Tibial nerve (tissue), 4 donors: Measurements from ENCODE around the gene LMLN. TPM values are rescaled to one million over a fixed set of nuclear protein-coding genes. Genes with fewer than 3 reads are reported as not detected.

Experiments used
- DNase-seq, 2 donors: peaks; one replicate each; pipeline ENCODE4 v3.0.0-alpha.2; 2019; ENCODE audit warnings: low spot score in 2 of 2
- H3K27ac ChIP-seq, 4 donors: fragments of 200-600 bp; sonication (generic) in 3 of 4; one replicate each; pipeline ENCODE4 v1.5.1; 2017 to 2019; ENCODE audit warnings: mild to moderate bottlenecking in 1 of 4
- H3K27me3 ChIP-seq, 2 donors: fragments of 200-600 bp; sonication (generic) in 1 of 2; one replicate each; pipeline versions ENCODE4 v1.5.1 to v1.6.0; 2017 to 2019
- H3K36me3 ChIP-seq, 3 donors: fragments of 200-600 bp; sonication (generic); one replicate each; pipeline ENCODE4 v1.5.1; 2018 to 2019
- H3K4me1 ChIP-seq, 4 donors: fragments of 200-600 bp; sonication (generic) in 3 of 4; one replicate each; pipeline ENCODE4 v1.5.1; 2017 to 2019
- H3K4me3 ChIP-seq, 4 donors: fragments of 200-600 bp; sonication (generic) in 3 of 4; one replicate each; pipeline ENCODE4 v1.5.1; 2017 to 2019; ENCODE audit warnings: mild to moderate bottlenecking in 1 of 4, moderate library complexity in 1 of 4
- H3K9me3 ChIP-seq, 4 donors: fragments of 200-600 bp; sonication (generic) in 3 of 4; one replicate each; pipeline ENCODE4 v1.5.1; 2017 to 2019
- EP300 ChIP-seq, 2 donors: sonication (generic); formaldehyde crosslinking; IDR thresholded peaks; one replicate each; pipeline ENCODE4 v1.6.1; 2017; ENCODE audit warnings: antibody characterized with exemption in 2 of 2, mild to moderate bottlenecking in 1 of 2
- POLR2A ChIP-seq, 2 donors: fragments of 450-650 bp; IDR thresholded peaks; one replicate each; pipeline ENCODE4 v1.6.1; 2017; ENCODE audit warnings: antibody characterized with exemption in 2 of 2, mild to moderate bottlenecking in 2 of 2, moderate library complexity in 2 of 2
- WGBS, 2 donors: methylation state at CpG; one replicate each; pipeline ENCODE4 v1.1.5; 2018; 5-methylcytosine and 5-hydroxymethylcytosine counted together
- small RNA-seq: library from RNA; depleted of rRNA; stranded (forward); fragments of <200 nt; gene quantifications from one replicate; pipeline ENCODE3, GENCODE V24; 2016
- total RNA-seq, 4 donors: library from RNA; depleted of rRNA; stranded (reverse); fragments of >200 nt; gene quantifications; one replicate each; pipeline ENCODE4 v1.1.0, GENCODE V29; 2016
- TF ChIP-seq, protein P1 (sequence below), 5 experiments: fragments of 200-600 bp in 3 of 5; fragments of 450-650 bp in 2 of 5; sonication (generic) in 3 of 5; IDR thresholded peaks; one replicate each; pipeline ENCODE4 v1.5.1; 2016 to 2019; ENCODE audit warnings: antibody characterized with exemption in 5 of 5, mild to moderate bottlenecking in 3 of 5, moderate library complexity in 2 of 5

LMLN gene
- total RNA-seq, 4 donors from 2014 or later, result 5.7 to 9.0 (median 7.1) TPM

GRCh38 chr3:198090795-198091332 is 130.8 kb downstream of the LMLN start:
- H3K27ac ChIP-seq, result no peak overlapping the region
- no peak for DNase-seq
- H3K27me3 ChIP-seq, result peaks cover 0 to 69% of the 10 kb centered on the region in 2 donors
- TF ChIP-seq, protein P1, sequence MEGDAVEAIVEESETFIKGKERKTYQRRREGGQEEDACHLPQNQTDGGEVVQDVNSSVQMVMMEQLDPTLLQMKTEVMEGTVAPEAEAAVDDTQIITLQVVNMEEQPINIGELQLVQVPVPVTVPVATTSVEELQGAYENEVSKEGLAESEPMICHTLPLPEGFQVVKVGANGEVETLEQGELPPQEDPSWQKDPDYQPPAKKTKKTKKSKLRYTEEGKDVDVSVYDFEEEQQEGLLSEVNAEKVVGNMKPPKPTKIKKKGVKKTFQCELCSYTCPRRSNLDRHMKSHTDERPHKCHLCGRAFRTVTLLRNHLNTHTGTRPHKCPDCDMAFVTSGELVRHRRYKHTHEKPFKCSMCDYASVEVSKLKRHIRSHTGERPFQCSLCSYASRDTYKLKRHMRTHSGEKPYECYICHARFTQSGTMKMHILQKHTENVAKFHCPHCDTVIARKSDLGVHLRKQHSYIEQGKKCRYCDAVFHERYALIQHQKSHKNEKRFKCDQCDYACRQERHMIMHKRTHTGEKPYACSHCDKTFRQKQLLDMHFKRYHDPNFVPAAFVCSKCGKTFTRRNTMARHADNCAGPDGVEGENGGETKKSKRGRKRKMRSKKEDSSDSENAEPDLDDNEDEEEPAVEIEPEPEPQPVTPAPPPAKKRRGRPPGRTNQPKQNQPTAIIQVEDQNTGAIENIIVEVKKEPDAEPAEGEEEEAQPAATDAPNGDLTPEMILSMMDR (IDR thresholded peaks at IDR 0.05), result no peak
- no peak for TF ChIP-seq POLR2A (IDR thresholded peaks at IDR 0.05)
- no peak for TF ChIP-seq EP300 (IDR thresholded peaks at IDR 0.05)
- H3K36me3 ChIP-seq, result no peaks in the 10 kb centered on the region
- no peaks in the 10 kb centered on the region for H3K9me3 ChIP-seq
- no peaks in the 10 kb centered on the region for H3K4me1 ChIP-seq
- H3K4me3 ChIP-seq, result no peak overlapping the region

GRCh38 chr3:198092276-198092675 is 132.3 kb downstream of the LMLN start:
- TF ChIP-seq, protein P1 (IDR thresholded peaks at IDR 0.05), result no peak
- TF ChIP-seq POLR2A (IDR thresholded peaks at IDR 0.05) (no peak), EP300 (IDR thresholded peaks at IDR 0.05) (no peak)
- H3K27me3 ChIP-seq, result peaks cover 0 to 64% of the 10 kb centered on the region in 2 donors

DNA sequence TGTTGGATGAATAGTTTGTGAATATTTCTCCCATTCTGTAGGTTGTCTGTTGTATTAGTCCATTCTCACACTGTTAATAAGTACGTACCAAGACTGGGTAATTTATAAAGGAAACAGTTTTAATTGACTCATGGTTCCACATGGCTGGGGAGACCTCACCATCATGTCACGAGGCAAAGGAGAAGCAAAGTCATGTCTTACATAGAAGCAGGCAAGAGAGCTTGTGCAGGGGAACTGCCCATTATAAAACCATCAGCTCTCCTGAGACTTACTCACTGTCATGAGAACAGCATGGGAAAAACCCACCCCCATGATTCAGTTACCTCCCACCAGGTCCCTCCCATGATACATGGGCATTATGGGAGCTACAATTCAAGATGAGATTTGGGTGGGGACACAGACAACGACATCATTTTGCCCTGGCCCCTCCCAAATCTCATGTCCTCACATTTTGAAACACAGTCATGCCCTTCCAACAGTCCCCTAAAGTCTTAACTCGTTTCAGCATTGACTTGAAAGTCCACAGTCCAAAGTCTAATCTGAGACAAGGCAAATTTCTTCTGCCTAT is 133.2 kb downstream of the LMLN start:
- no peaks in the 10 kb centered on the region for H3K9me3 ChIP-seq
- H3K4me1 ChIP-seq, result no peaks in the 10 kb centered on the region
- peaks cover 0 to 61% of the 10 kb centered on the region in 2 donors for H3K27me3 ChIP-seq
- H3K36me3 ChIP-seq, result no peaks in the 10 kb centered on the region
- no peak overlapping the region for H3K4me3 ChIP-seq
- DNase-seq, result no peak
- no peak overlapping the region for H3K27ac ChIP-seq
- TF ChIP-seq, protein P1 (IDR thresholded peaks at IDR 0.05), result no peak
- TF ChIP-seq EP300 (IDR thresholded peaks at IDR 0.05) (no peak), POLR2A (IDR thresholded peaks at IDR 0.05) (no peak)
- 72 to 78% methylated on average over 4 of the region's 4 CpGs for WGBS, 2 donors

More at GRCh38 chr3:198092276-198092675, 132.3 kb downstream of the LMLN start:
- no peak for DNase-seq
- H3K27ac ChIP-seq, result no peak overlapping the region
- WGBS, 2 donors, result 67% methylated on average over 3 of the region's 3 CpGs
- no peaks in the 10 kb centered on the region for H3K36me3 ChIP-seq
- no peaks in the 10 kb centered on the region for H3K4me1 ChIP-seq
- H3K4me3 ChIP-seq, result no peak overlapping the region
- H3K9me3 ChIP-seq, result no peaks in the 10 kb centered on the region

Small RNA genes lying within 50 kb of the gene (small RNA-seq; reads per million reads assigned to genes)
- gene RNU6-621P (not detected), gene RNU6-821P (not detected)

Other genes with a start within 250 kb of the LMLN start
- gene RUBCN, start 223.3 kb upstream of the LMLN start, total RNA-seq, result 100 to 1,000 TPM in 2 of 4 donors, 10 to 100 TPM in 2; 63.6 to 168 (median 102) TPM
- gene FYTTD1, start 210.3 kb upstream of the LMLN start, total RNA-seq, result 10 to 100 TPM; 27.2 to 48.6 (median 41.2) TPM
- gene LRCH3, start 169.0 kb upstream of the LMLN start, total RNA-seq, result 10 to 100 TPM; 47.3 to 74.1 (median 70.6) TPM
- gene RPL35A, start 10.0 kb upstream of the LMLN start, total RNA-seq, result 100 to 1,000 TPM; 250 to 531 (median 413) TPM